Non-pigmented ciliary epithelial cell (primary cell): ENCODE data around the gene BACE1.
"Not testable (repeated sequence)": the region's sequence is repeated elsewhere in the genome, so short reads cannot be mapped to it uniquely, and the experiment has no call there.

ENCODE experiments used
- DNase-seq: peaks from one replicate; pipeline ENCODE4 v3.0.0-alpha.2; 2010; ENCODE audit warnings: low read depth

BACE1 gene

DNA sequence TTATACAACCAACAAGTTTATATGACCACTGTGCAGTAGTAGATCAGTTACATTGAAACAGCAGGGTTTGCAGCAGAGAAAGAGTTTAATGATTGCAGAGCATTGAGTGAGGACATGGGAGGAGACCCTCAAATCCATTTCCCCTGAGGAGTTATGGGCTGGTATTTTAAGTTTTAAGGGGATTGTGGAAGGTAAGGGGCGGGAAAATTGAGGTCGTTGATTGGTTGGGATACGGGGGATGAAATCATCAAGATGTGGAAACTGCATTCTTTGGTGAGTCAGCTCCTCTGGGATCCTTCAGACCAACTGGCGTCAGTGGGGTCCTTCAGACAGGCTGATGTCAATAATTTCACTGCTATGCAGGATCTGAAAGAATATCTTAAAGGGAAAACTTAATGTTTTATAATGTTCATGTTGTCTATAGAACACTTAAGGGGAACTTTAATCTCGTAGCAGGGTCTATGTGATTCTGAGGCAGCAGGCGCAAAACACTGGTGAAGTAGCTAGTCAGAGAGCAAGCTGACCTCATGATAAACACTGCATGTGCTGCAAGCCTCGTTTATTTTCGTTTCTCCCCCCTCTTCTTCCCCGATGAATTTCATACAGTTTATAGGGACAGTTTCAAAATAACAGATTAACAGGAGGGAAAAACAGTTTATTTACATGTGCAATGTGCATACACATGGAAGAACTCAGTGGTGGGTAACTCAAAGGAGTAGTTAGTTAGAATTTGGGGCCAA is 42.3 kb downstream of the BACE1 start:
- DNase-seq, result peak; percentile 55

- not testable (repeated sequence) for DNase-seq
Observed at GRCh38 chr11:117272175-117272574, 43.9 kb downstream of the BACE1 start.

- DNase-seq, result no peak
Observed at GRCh38 chr11:117271208-117271607, 44.8 kb downstream of the BACE1 start.

- DNase-seq, result no peak
Observed at GRCh38 chr11:117269856-117270255, 46.2 kb downstream of the BACE1 start.

GRCh38 chr11:117265745-117266144 is 50.3 kb downstream of the BACE1 start:
- DNase-seq, result no peak

DNA sequence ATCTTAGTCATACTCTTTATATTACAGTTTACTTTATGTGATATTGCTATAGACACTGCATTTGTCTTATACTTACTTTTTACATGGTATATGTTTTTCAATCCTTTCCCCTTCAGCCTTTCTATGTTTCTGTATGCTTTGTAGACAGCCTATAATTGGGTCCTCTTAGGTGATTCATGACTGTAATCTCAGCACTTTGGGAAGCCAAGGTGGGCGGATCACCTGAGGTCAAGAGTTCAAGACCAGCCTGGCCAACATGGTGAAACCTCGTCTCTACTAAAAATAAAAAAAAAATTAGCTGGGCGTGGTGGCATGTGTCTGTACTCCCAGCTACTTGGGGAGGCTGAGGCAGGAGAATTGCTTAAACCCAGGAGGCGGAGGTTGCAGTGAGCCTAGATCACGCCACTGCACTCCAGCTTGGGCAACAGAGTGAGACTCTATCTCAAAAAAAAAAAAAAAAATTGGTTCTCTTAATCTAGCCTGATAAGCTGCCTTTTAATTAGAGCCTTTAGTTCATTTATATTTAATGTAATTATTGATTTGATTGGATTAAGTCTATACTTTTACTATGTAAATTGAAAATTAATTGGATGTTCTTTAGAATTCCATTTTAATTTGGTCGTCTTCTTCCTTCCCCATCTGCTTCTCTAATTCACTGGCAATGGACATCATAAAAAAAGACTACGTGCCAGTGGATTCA is 51.3 kb downstream of the BACE1 start:
- DNase-seq, result not testable (repeated sequence)

DNA sequence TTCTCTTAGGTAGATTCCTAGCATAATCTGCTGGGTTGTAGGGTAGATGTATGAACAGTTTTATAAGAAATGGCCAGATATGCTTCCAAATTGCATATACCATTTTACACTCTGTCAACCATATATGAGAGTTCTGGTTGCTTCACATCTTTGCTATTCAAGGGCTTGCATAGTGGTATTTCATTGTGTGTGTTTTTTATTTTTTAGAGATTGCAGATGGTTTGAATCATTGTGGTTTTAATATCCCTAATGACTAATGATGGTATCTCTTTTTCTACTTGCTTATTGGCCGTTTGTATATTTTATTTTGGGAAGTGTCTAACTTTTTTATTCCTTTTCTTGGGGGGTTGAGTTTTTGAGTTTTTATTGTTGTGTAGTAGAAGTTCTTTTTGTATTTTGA is 56.6 kb downstream of the BACE1 start:
- DNase-seq, result peak; percentile 35

GRCh38 chr11:117258576-117258975 is 57.5 kb downstream of the BACE1 start:
- DNase-seq, result no peak

GRCh38 chr11:117256573-117256972 is 59.5 kb downstream of the BACE1 start:
- no peak for DNase-seq

DNA sequence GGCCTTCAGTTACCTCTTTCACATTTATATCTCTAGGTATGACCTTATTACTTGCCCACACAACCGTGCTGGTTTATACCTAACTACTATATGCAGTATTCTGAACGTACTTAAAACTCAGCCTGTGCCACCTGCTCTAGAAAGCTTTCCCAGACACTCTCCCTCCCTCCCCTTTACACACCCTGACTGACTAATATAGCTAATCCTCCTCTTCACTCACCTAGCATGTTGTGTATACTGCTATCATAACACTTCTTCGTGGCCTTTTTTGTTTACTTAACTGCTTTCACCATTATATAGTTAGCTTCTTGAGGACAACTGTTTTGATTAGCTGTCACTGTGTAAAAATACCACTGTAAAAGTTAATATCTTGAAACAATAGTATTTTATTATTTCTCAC is 60.1 kb downstream of the BACE1 start:
- no peak for DNase-seq

GRCh38 chr11:117251506-117251905 is 64.5 kb downstream of the BACE1 start:
- no peak for DNase-seq

GRCh38 chr11:117249571-117249970 is 66.5 kb downstream of the BACE1 start:
- no peak for DNase-seq

DNA sequence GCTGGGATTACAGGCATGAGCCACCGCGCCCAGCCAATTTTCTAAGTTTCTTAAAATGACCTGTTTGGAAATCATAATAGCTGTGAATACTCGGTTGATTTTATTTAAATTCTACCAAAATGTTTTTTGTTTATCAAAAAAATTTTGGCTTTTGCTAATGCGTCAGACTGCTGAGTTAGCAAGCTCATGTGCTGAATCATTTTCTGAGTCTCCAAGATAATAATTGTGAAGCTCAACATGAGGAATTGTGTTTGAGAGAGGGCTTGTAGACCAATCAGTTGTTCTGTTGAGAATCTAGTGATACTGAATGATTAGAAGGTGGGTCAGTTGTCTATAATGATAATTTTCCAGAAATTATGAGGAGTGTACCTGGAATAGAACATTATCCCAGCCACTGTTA is 67.7 kb downstream of the BACE1 start:
- no peak for DNase-seq

- peak; percentile 94 for DNase-seq
Observed at GRCh38 chr11:117239295-117239694, 76.8 kb downstream of the BACE1 start.

GRCh38 chr11:117238221-117238620 is 77.8 kb downstream of the BACE1 start:
- no peak for DNase-seq
